GM12892 (cell line): Measurements from ENCODE around the gene RALB.

Experiments
- POLR2A ChIP-seq: IDR thresholded peaks from 2 replicates; pipeline ENCODE4 v1.6.1; 2011; ENCODE audit warnings: low read depth, low read length, control low read depth
- POLR2AphosphoS5 ChIP-seq: IDR thresholded peaks from 2 replicates; pipeline ENCODE4 v1.6.1; 2011; ENCODE audit warnings: low read depth, low read length, control low read depth
- TAF1 ChIP-seq: IDR thresholded peaks from 2 replicates; pipeline ENCODE4 v1.6.1; 2011; ENCODE audit warnings: low read depth, mild to moderate bottlenecking, control low read depth, low read length, borderline replicate concordance

DNA sequence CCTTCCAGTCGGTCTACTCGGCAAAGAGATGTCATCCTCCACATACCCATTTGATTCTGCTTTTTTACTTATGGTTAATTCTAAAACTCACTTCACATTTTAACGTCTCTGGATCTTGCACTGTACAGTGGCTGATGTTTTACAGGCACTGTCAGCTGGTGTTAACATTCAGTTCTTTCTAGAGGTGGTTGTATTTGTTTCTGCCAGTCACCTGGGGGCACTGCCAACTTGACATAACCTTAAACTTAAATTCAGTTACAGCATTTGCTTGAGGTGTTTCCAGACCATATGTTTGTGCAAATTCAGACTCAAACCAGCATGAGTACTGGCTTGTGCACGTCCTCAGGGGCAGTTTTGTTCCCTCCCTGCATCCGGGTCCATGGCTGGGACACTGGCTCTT is 24.1 kb upstream of the RALB start:
- TF ChIP-seq POLR2A = no peak
- no peak for TF ChIP-seq POLR2AphosphoS5
- TF ChIP-seq TAF1 = no peak
